ENCODE data around the gene FNTB. TPM values are rescaled to one million over a fixed set of nuclear protein-coding genes. Genes with fewer than 3 reads are reported as not detected.

Gene FNTB
- total and polyA plus RNA-seq, 9 of the 15 experiments (the other 6 are each of a cell fraction or from before 2014, with no cell fraction given) = 6.9 to 23.2 (median 12.2) TPM

DNA sequence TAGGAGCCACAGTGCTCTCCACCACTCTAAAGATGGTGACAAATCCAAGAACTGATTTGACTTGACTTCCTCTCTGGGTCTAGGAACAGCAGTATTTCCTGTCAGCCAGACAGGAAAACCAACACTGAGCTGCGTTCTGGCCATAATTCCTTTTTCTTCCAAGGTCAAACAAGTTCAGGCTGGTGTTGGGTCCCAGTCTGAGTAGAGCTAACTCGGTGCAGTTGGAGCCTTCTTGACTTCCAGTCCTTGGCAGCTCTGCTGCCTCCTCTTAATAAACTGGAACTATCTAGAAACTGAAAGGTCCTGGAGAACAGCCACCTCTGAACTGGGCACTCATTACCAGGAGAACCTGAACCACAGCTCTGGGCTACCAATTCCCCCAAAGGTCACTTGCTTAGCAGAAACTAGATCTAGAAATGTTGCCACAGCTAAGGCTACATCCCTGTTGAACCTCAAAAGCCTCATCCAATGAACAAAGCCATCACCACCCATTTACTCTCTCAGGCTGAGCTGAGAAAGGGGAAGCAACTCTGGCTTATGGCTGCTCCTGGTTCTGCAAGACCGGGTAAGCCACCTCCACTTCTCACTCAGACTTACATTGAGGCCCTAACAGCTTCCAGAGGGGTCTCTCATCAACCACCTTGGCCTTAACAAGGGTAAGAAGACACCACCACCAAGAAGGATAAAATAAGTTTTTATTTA is 87.9 kb downstream of the FNTB start:
- H3K27ac ChIP-seq (ENCODE audit: extremely low read depth, low read depth, low read length) = no peak overlapping the region
- DNase-seq (ENCODE audit: extremely low read depth in 1 of 4, low spot score in 3 of 4) (no peak), FAIRE-seq (no peak), ATAC-seq (no peak; the same call in 2 of the 3 replicates)
- H3K9ac ChIP-seq (ENCODE audit: insufficient read depth in 1 of 2, low read depth in 2 of 2, low read length in 2 of 2) = no peak overlapping the region
- TF ChIP-seq HDAC1 (IDR thresholded peaks at IDR 0.05) (no peak), DPF2 (IDR thresholded peaks at IDR 0.05) (no peak), POLR3G (IDR thresholded peaks at IDR 0.05; ENCODE audit: extremely low read depth, insufficient read length, insufficient replicate concordance) (no peak), SREBF2 (CRISPR knock-in tag; IDR thresholded peaks at IDR 0.05) (no peak), CC2D1A (IDR thresholded peaks at IDR 0.05) (no peak), FIP1L1 (IDR thresholded peaks at IDR 0.05; ENCODE audit: low read depth, low read length, poor library complexity, severe bottlenecking) (no peak), PRPF4 (IDR thresholded peaks at IDR 0.05; ENCODE audit: insufficient read depth, low read depth, low read length, poor library complexity, severe bottlenecking) (no peak), BMI1 (IDR thresholded peaks at IDR 0.05; ENCODE audit: low read length) (no peak), TBP (optimal IDR thresholded peaks at IDR 0.05; ENCODE audit: low read depth, low read length) (no peak), FOSL1 (tag; conservative IDR thresholded peaks at IDR 0.05) (no peak), ETV6 (IDR thresholded peaks at IDR 0.05; ENCODE audit: borderline replicate concordance in 1 of 2, low read depth in 2 of 2, low read length in 1 of 2) (no peak), ETV6 (CRISPR knock-in tag; IDR thresholded peaks at IDR 0.05; ENCODE audit: borderline replicate concordance) (no peak), DDX20 (tag; IDR thresholded peaks at IDR 0.05; ENCODE audit: low read depth) (no peak), FOXM1 (IDR thresholded peaks at IDR 0.05; ENCODE audit: low read depth) (no peak), FOXM1 (CRISPR knock-in tag; IDR thresholded peaks at IDR 0.05; ENCODE audit: low read depth) (no peak), ZC3H11A (IDR thresholded peaks at IDR 0.05; ENCODE audit: low read depth, low read length) (no peak), PHTF2 (CRISPR knock-in tag; IDR thresholded peaks at IDR 0.05) (no peak)
- TF ChIP-seq, protein P1, sequence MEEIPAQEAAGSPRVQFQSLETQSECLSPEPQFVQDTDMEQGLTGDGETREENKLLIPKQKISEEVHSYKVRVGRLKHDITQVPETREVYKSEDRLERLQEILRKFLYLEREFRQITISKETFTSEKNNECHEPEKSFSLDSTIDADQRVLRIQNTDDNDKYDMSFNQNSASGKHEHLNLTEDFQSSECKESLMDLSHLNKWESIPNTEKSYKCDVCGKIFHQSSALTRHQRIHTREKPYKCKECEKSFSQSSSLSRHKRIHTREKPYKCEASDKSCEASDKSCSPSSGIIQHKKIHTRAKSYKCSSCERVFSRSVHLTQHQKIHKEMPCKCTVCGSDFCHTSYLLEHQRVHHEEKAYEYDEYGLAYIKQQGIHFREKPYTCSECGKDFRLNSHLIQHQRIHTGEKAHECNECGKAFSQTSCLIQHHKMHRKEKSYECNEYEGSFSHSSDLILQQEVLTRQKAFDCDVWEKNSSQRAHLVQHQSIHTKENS (CRISPR knock-in tag; IDR thresholded peaks at IDR 0.05) = no peak
- TF ChIP-seq, protein P2, sequence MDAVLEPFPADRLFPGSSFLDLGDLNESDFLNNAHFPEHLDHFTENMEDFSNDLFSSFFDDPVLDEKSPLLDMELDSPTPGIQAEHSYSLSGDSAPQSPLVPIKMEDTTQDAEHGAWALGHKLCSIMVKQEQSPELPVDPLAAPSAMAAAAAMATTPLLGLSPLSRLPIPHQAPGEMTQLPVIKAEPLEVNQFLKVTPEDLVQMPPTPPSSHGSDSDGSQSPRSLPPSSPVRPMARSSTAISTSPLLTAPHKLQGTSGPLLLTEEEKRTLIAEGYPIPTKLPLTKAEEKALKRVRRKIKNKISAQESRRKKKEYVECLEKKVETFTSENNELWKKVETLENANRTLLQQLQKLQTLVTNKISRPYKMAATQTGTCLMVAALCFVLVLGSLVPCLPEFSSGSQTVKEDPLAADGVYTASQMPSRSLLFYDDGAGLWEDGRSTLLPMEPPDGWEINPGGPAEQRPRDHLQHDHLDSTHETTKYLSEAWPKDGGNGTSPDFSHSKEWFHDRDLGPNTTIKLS (IDR thresholded peaks at IDR 0.05; ENCODE audit: borderline replicate concordance, low read depth) = no peak
- TF ChIP-seq, protein P3, sequence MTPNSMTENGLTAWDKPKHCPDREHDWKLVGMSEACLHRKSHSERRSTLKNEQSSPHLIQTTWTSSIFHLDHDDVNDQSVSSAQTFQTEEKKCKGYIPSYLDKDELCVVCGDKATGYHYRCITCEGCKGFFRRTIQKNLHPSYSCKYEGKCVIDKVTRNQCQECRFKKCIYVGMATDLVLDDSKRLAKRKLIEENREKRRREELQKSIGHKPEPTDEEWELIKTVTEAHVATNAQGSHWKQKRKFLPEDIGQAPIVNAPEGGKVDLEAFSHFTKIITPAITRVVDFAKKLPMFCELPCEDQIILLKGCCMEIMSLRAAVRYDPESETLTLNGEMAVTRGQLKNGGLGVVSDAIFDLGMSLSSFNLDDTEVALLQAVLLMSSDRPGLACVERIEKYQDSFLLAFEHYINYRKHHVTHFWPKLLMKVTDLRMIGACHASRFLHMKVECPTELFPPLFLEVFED (CRISPR knock-in tag; conservative IDR thresholded peaks at IDR 0.05) = no peak
- no peaks in the 10 kb centered on the region; the same call in 1 of the 3 replicates for H3K79me2 ChIP-seq (ENCODE audit: control insufficient read depth, insufficient read depth, low read length)
- ChIA-PET CTCF (ENCODE audit: low intra/inter-chr PET ratio) (no interaction called here), POLR2A (interaction anchor here (0.6 to 1.1 kb wide), 3 partner anchors 8 to 111 kb away, joined by 3 to 6 read pairs (median 3); partner anchors contain the start of gene FNTB)
- peaks cover 61% of the 10 kb centered on the region for H3K36me3 ChIP-seq (ENCODE audit: control insufficient read depth, insufficient read depth, low read length)
- H2AFZ ChIP-seq (ENCODE audit: low read depth, low read length) = no peak overlapping the region
- no peak overlapping the region for H3K4me2 ChIP-seq (ENCODE audit: insufficient read depth, low read length)
- intact Hi-C loops (cut with micrococcal nuclease) = no loop called here
- H4K20me1 ChIP-seq (replicated peaks; ENCODE audit: control insufficient read depth, insufficient read depth, low read length) = no peaks in the 10 kb centered on the region; the same call in 1 of the 2 replicates
- in situ Hi-C loops (cut with MboI) = no loop called here
- BruUV-seq (replicated peaks) = no TSS peak
- peaks cover 17 to 27% of the 10 kb centered on the region in 2 experiments for H3K4me1 ChIP-seq (replicated peaks in 1 of 2; ENCODE audit: control insufficient read depth in 2 of 2, insufficient read depth in 2 of 2, low read length in 2 of 2)
- no peaks in the 10 kb centered on the region for H3K9me3 ChIP-seq (replicated peaks; ENCODE audit: control insufficient read depth, insufficient read depth, low read depth, low read length)
- H3K9me1 ChIP-seq (ENCODE audit: control insufficient read depth, insufficient read depth, low read length) = peaks cover 8% of the 10 kb centered on the region
- no peaks in the 10 kb centered on the region for H3K27me3 ChIP-seq (ENCODE audit: control insufficient read depth in 2 of 2, insufficient read depth in 2 of 2, low read length in 2 of 2)
- H3K4me3 ChIP-seq = no peak overlapping the region
- 37% methylated on average over 2 of the region's 3 CpGs for WGBS (ENCODE audit: insufficient coverage, low coverage, missing lambda C conversion rate)

All from K562 (cell line).